Measurements from ENCODE around the gene USP54. TPM values are rescaled to one million over a fixed set of nuclear protein-coding genes. Genes with fewer than 3 reads are reported as not detected.

The USP54 gene
- total RNA-seq, 1 experiment from 2014 or later = 37.9 TPM

GRCh38 chr10:73593812-73594211, 2.7 kb upstream of the USP54 start:
- H3K4me1 Mint-ChIP-seq = peaks cover 30 to 39% of the 10 kb centered on the region in 2 experiments
- peak overlapping the region; percentile 76 for H3T11ph ChIP-seq (ENCODE audit: low read length)
- no peak overlapping the region for H2AFZ ChIP-seq (ENCODE audit: low read length)
- no peak overlapping the region for H2BK20ac ChIP-seq (ENCODE audit: low read depth, low read length, poor library complexity, severe bottlenecking)
- H2BK15ac ChIP-seq (ENCODE audit: low read depth, low read length) = no peak overlapping the region
- H3K27ac ChIP-seq (ENCODE audit: insufficient read length, low read depth, low read length) = no peak overlapping the region
- no peak overlapping the region for H3K18ac ChIP-seq (ENCODE audit: insufficient read length, low read depth, low read length)
- H3K4me3 Mint-ChIP-seq = no peak overlapping the region
- H4K5ac ChIP-seq (ENCODE audit: insufficient read length, low read depth, low read length) = no peak overlapping the region
- DNase-seq = no peak
- H3K4ac ChIP-seq (ENCODE audit: low read depth, low read length) = no peak overlapping the region
- H3K79me1 ChIP-seq (ENCODE audit: insufficient read depth, low read depth, low read length, poor library complexity, severe bottlenecking) = no peaks in the 10 kb centered on the region
- H3K4me1 ChIP-seq (ENCODE audit: insufficient read depth, low read length) = no peaks in the 10 kb centered on the region; the same call in 1 of the 2 replicates
- H3K27ac Mint-ChIP-seq = peak overlapping the region in 2 of 3 experiments; percentile 40 to 52; a peak in 2 of 7 replicates
- no CpG with 5 or more reads among the region's 5 CpGs for WGBS (ENCODE audit: extremely low coverage, insufficient read length, low lambda C conversion rate)
- peaks cover 0 to 4% (median 0%) of the 10 kb centered on the region in 3 experiments; a peak in 1 of 7 replicates for H3K36me3 Mint-ChIP-seq (ENCODE audit: insufficient read depth in 1 of 3, low read depth in 3 of 3)
- H2BK12ac ChIP-seq (ENCODE audit: insufficient read length, low read depth, low read length) = no peak overlapping the region
- H3K9me3 Mint-ChIP-seq = no peaks in the 10 kb centered on the region; a peak in 1 of 5 replicates
- no peak overlapping the region for H3K23ac ChIP-seq (ENCODE audit: insufficient read length, low read depth, low read length)
- no peak overlapping the region for H2AK5ac ChIP-seq (ENCODE audit: insufficient read length, low read length)
- no peak overlapping the region for H3K56ac ChIP-seq (ENCODE audit: insufficient read length, low read depth, low read length)
- peaks cover 6% of the 10 kb centered on the region; the same call in 1 of the 2 replicates for H3K79me2 ChIP-seq (ENCODE audit: insufficient read depth, low read length)
- H3K27me3 Mint-ChIP-seq (ENCODE audit: low read depth) = no peaks in the 10 kb centered on the region
- no peaks in the 10 kb centered on the region for H3K23me2 ChIP-seq (ENCODE audit: insufficient read length, low read depth, low read length, poor library complexity, severe bottlenecking)
- H3K4me2 ChIP-seq (ENCODE audit: insufficient read depth, insufficient read length, low read length) = no peak overlapping the region
- no peaks in the 10 kb centered on the region for H3K9me3 ChIP-seq (ENCODE audit: control insufficient read depth, low read depth, low read length)
- no peak overlapping the region for H2BK5ac ChIP-seq (ENCODE audit: insufficient read length, low read length)
- TF ChIP-seq CTCF (conservative IDR thresholded peaks at IDR 0.05) = no peak
- no peak overlapping the region for H4K8ac ChIP-seq (replicated peaks; ENCODE audit: insufficient read length, low read depth, low read length)
- H2BK120ac ChIP-seq (ENCODE audit: low read depth, low read length, poor library complexity, severe bottlenecking) = no peak overlapping the region
- H3K9ac ChIP-seq (ENCODE audit: extremely low read depth, insufficient read length, low read length) = no peak overlapping the region
- H4K20me1 ChIP-seq (ENCODE audit: control insufficient read depth, insufficient read depth, insufficient read length) = no peaks in the 10 kb centered on the region
- H4K91ac ChIP-seq (ENCODE audit: insufficient read length, low read depth, low read length) = no peak overlapping the region
- no peaks in the 10 kb centered on the region for H3K27me3 ChIP-seq (ENCODE audit: insufficient read depth, low read length)
- no peak overlapping the region for H3K14ac ChIP-seq (ENCODE audit: insufficient read depth, low read length)

All from H9 (cell line).